HG02759 (cell line): Measurements from ENCODE around the gene C10orf67.

Experiments
- ATAC-seq: cut with Tn5 transposase; IDR thresholded peaks from one replicate; pipeline ENCODE4 v1.9.1; 2021; ENCODE audit warnings: mild to moderate bottlenecking, moderate library complexity; ENCODE audit not compliant: unreplicated experiment

C10orf67 gene

GRCh38 chr10:23174074-23174976 lies 170.3 kb downstream of the C10orf67 start:
- ATAC-seq, result no peak

GRCh38 chr10:23173214-23174073 lies 171.2 kb downstream of the C10orf67 start:
- ATAC-seq, result no peak

GRCh38 chr10:23172429-23173213 lies 172.0 kb downstream of the C10orf67 start:
- no peak for ATAC-seq

GRCh38 chr10:23171232-23171876 lies 173.2 kb downstream of the C10orf67 start:
- ATAC-seq, result no peak

GRCh38 chr10:23158370-23158769 lies 186.2 kb downstream of the C10orf67 start:
- peak; percentile 66 for ATAC-seq

GRCh38 chr10:23157691-23158369 lies 186.8 kb downstream of the C10orf67 start:
- ATAC-seq, result peak; percentile 67

- ATAC-seq, result peak; percentile 60
Measured at GRCh38 chr10:23157239-23157681, 187.3 kb downstream of the C10orf67 start.

GRCh38 chr10:23156447-23157150 lies 188.0 kb downstream of the C10orf67 start:
- no peak for ATAC-seq

- ATAC-seq, result no peak
Measured at GRCh38 chr10:23155169-23155568, 189.4 kb downstream of the C10orf67 start.
